ENCODE measurements around the gene HSFX3.

DNA sequence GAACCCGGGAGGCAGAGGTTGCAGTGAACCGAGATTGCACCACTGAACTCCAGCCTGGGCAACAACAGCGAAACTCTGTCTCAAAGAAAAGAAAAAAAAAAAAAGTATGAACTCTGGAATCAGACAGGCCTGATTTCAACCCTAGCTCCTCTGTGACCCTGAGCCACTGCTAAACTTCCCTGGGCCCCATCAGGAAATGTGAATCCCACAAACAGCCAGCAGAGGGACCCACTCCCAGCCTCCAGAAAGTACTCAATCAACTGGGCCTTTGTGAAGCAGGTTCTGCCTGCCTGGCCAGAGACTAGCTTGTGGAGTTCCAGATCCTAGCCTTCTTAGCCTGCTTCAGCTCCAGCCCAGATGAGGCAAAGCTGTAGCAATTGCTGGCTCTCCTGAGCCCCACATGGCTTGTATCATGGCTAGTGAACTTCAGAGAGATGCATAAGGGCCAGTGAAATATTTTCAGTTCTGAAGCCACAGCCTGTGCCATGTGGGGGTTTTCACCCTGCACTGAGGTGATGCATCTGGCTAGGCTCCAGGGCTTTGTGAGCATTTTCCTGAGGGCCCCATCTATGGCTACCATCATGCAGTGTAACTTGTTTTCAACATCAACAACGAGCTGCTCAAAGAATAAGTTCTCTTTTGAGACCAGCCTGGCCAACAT lies 37.4 kb downstream of the HSFX3 start:
- no peak for TF ChIP-seq FOXM1 (IDR thresholded peaks at IDR 0.05; ENCODE audit: borderline replicate concordance)
- TF ChIP-seq ELF4 (IDR thresholded peaks at IDR 0.05): no peak
- TF ChIP-seq ZNF384 (IDR thresholded peaks at IDR 0.05): no peak
- no peak for TF ChIP-seq HDGF (IDR thresholded peaks at IDR 0.05; ENCODE audit: borderline replicate concordance)
- TF ChIP-seq BHLHE40 (IDR thresholded peaks at IDR 0.05; ENCODE audit: borderline replicate concordance): no peak

Data from HEK293T (cell line).